Endodermal cell (in vitro differentiated cells): ENCODE results near the gene SLC4A5. TPM values are rescaled to one million over a fixed set of nuclear protein-coding genes. Genes with fewer than 3 reads are reported as not detected.

Experiments
- DNase-seq: peaks from one replicate; pipeline ENCODE4 v3.0.0-alpha.2; 2017
- H3K27ac ChIP-seq: 2 replicates; pipeline ENCODE4 v1.5.1; 2013; ENCODE audit warnings: mild to moderate bottlenecking, low read depth, low read length, moderate library complexity
- H3K27me3 ChIP-seq: 2 replicates; pipeline ENCODE4 v1.6.1; 2013; ENCODE audit warnings: mild to moderate bottlenecking, low read length, moderate library complexity; ENCODE audit not compliant: insufficient read depth, control insufficient read depth, poor library complexity, severe bottlenecking
- H3K36me3 ChIP-seq: 2 replicates; pipeline ENCODE4 v1.7.0; 2013; ENCODE audit warnings: mild to moderate bottlenecking, low read length, moderate library complexity; ENCODE audit not compliant: control insufficient read depth, insufficient read depth
- H3K4me1 ChIP-seq: one replicate; pipeline ENCODE4 v1.7.0; 2013; ENCODE audit warnings: low read length; ENCODE audit not compliant: control insufficient read depth, insufficient read depth
- H3K4me3 ChIP-seq: 2 replicates; pipeline ENCODE4 v1.5.1; 2013; ENCODE audit warnings: mild to moderate bottlenecking, low read length, moderate library complexity
- H3K9ac ChIP-seq: 2 replicates; pipeline ENCODE4 v1.6.1; 2013; ENCODE audit warnings: mild to moderate bottlenecking, low read length, moderate library complexity; ENCODE audit not compliant: poor library complexity, severe bottlenecking; ENCODE audit errors: extremely low read depth
- H3K9me3 ChIP-seq: 2 replicates; pipeline ENCODE4 v1.6.1; 2013; ENCODE audit warnings: mild to moderate bottlenecking, low read length, moderate library complexity; ENCODE audit not compliant: control insufficient read depth
- H3K27ac Mint-ChIP-seq: 2 replicates; pipeline ENCODE4 v1.8.0; 2020; ENCODE audit warnings: mixed read lengths
- H3K27me3 Mint-ChIP-seq: 2 replicates; pipeline ENCODE4 v1.8.0; 2021; ENCODE audit warnings: mild to moderate bottlenecking, mixed read lengths; ENCODE audit not compliant: insufficient read depth
- H3K36me3 Mint-ChIP-seq: 2 replicates; pipeline ENCODE4 v1.8.0; 2020; ENCODE audit warnings: low read depth, mixed read lengths
- H3K4me1 Mint-ChIP-seq: 2 replicates; pipeline ENCODE4 v1.8.0; 2020; ENCODE audit warnings: mixed read lengths
- H3K4me3 Mint-ChIP-seq: 2 replicates; pipeline ENCODE4 v1.8.0; 2020; ENCODE audit warnings: mild to moderate bottlenecking, moderate library complexity, mixed read lengths
- H3K9me3 Mint-ChIP-seq: 2 replicates; pipeline ENCODE4 v1.8.0; 2020; ENCODE audit warnings: mild to moderate bottlenecking, mixed read lengths
- WGBS, 2 experiments: methylation state at CpG; one replicate each; pipeline versions ENCODE4 v1.1.5 to v1.1.7; 2013; ENCODE audit warnings: missing lambda C conversion rate in 2 of 2, mixed read lengths in 1 of 2; ENCODE audit not compliant: insufficient coverage in 1 of 2, insufficient read length in 1 of 2; 5-methylcytosine and 5-hydroxymethylcytosine counted together
- total RNA-seq, 2 donors: library from RNA; stranded (reverse); fragmentation: NEBNext Ultra II Directional in 1 of 2; extraction: Animal tissue kit (Norgen Biotek cat#: 25700) in 1 of 2; gene quantifications; 2 replicates in 1 of 2; 3 replicates in 1 of 2; pipeline ENCODE4 v1.2.1, GENCODE V29; 2021
- TF ChIP-seq, protein P1 (sequence below): fragments of 200-600 bp; sonication (generic); conservative IDR thresholded peaks from 2 replicates; pipeline ENCODE4 v1.5.0; 2021; ENCODE audit warnings: antibody characterized with exemption, mild to moderate bottlenecking

Gene SLC4A5
- total RNA-seq, 2 donors from 2014 or later = 2.5 to 3.7 TPM

DNA sequence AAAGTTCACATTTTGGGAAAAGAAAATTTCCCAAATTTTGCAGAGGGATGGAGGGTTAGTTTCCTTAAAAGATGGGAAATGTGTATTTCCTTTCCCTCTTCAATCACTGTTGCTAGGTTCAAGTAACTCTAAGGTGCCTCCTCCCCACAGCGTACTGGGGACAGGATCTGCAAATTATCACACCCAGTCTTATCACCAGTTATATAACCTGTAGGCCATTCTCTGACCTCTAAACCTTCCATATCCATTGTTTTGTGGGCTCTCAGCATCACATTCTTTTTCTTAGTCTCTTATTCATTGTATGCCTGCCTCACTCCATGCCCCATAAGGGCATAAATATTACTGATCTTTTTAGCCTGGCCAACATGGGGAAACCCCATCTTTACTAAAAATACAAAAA is 148.4 kb downstream of the SLC4A5 start:
- TF ChIP-seq, protein P1, sequence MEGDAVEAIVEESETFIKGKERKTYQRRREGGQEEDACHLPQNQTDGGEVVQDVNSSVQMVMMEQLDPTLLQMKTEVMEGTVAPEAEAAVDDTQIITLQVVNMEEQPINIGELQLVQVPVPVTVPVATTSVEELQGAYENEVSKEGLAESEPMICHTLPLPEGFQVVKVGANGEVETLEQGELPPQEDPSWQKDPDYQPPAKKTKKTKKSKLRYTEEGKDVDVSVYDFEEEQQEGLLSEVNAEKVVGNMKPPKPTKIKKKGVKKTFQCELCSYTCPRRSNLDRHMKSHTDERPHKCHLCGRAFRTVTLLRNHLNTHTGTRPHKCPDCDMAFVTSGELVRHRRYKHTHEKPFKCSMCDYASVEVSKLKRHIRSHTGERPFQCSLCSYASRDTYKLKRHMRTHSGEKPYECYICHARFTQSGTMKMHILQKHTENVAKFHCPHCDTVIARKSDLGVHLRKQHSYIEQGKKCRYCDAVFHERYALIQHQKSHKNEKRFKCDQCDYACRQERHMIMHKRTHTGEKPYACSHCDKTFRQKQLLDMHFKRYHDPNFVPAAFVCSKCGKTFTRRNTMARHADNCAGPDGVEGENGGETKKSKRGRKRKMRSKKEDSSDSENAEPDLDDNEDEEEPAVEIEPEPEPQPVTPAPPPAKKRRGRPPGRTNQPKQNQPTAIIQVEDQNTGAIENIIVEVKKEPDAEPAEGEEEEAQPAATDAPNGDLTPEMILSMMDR = no peak
- no peak overlapping the region for H3K9ac ChIP-seq
- no peaks in the 10 kb centered on the region for H3K9me3 Mint-ChIP-seq
- H3K4me3 Mint-ChIP-seq = no peak overlapping the region
- peaks cover 3% of the 10 kb centered on the region for H3K4me1 ChIP-seq
- no peaks in the 10 kb centered on the region for H3K36me3 ChIP-seq
- 86 to 89% methylated on average over 1 of the region's 1 CpG for WGBS, 2 experiments
- no peak overlapping the region for H3K4me3 ChIP-seq
- H3K27ac Mint-ChIP-seq = no peak overlapping the region
- no peaks in the 10 kb centered on the region for H3K36me3 Mint-ChIP-seq
- no peaks in the 10 kb centered on the region for H3K27me3 ChIP-seq
- H3K4me1 Mint-ChIP-seq = peaks cover 11% of the 10 kb centered on the region
- DNase-seq = peak; percentile 31
- H3K9me3 ChIP-seq = no peaks in the 10 kb centered on the region
- H3K27me3 Mint-ChIP-seq = peaks cover 11% of the 10 kb centered on the region
- H3K27ac ChIP-seq = no peak overlapping the region

DNA sequence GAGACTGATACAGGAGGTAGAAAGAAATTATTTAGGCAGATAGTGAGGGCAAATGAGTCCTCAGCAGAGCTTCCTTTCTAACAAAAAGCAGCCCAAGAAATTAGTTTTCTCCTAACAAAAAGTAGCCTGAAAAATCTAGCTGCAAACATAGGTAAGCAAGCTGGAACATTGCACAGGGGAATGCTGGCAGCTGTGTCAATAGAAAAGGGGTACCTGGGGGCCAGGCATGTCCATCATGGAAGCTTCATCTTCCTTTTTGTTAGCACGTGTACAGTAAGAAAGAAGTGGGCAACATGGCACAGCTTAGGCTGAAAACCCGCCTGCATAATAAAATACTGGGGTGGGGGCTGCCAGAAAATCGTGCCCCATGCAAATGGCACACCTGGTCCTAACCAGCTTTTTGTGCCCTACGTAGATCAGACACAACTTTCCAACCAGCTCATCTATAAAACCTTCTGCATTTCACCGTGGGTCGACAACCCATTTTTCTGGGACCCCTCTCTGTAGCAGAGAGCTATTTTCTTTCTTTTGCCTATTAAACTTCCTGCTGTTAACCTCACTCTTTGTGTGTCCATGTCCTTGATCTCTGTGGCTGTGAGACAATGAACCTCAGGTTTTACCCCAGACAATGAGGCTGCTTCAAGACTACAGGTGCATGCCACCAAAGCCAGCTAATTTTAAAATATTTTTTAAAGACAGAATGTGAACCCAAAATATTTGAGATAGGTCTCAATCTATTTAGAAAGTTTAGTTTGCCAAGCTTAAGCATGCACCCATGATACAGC is 151.4 kb downstream of the SLC4A5 start:
- Mint-ChIP-seq H3K4me1 (peaks cover 12% of the 10 kb centered on the region), H3K9me3 (no peaks in the 10 kb centered on the region), H3K27ac (peak overlapping the region; percentile 44), H3K4me3 (no peak overlapping the region), H3K27me3 (peaks cover under 1% of the 10 kb centered on the region), H3K36me3 (no peaks in the 10 kb centered on the region)
- H3K9ac ChIP-seq = no peak overlapping the region
- no peaks in the 10 kb centered on the region for H3K27me3 ChIP-seq
- H3K9me3 ChIP-seq = no peaks in the 10 kb centered on the region
- 88 to 93% methylated on average over 4 to 6 of the region's 6 CpGs for WGBS, 2 experiments
- peaks cover 3% of the 10 kb centered on the region for H3K4me1 ChIP-seq
- peak; percentile 46 for DNase-seq
- no peak overlapping the region for H3K27ac ChIP-seq
- no peaks in the 10 kb centered on the region for H3K36me3 ChIP-seq
- TF ChIP-seq, protein P1 = no peak
- no peak overlapping the region for H3K4me3 ChIP-seq

DNA sequence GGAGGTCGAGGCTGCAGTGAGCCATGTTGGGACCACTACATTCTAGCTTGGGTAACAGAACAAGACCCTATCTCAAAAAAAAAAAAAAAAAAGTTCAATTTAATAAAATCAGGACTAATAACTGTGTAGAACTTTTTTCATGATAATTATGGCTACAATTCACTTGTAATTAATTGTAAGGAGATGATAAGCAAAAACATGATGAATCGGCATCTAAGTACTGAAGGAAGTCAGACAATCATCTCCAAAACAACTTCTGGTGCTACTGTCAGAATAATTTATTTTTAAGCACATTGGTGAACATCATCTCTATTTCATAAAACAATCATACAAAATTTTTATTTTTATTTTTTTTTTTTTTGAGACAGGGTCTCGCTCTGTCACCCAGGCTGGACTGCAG is 154.5 kb downstream of the SLC4A5 start:
- 97 to 100% methylated on average over 2 to 3 of the region's 3 CpGs for WGBS, 2 experiments
- H3K27me3 Mint-ChIP-seq = no peaks in the 10 kb centered on the region
- no peaks in the 10 kb centered on the region for H3K36me3 ChIP-seq

More for the DNA sequence above, 154.5 kb downstream of the SLC4A5 start:
- H3K4me3 Mint-ChIP-seq = no peak overlapping the region
- Histone ChIP-seq H3K27ac (no peak overlapping the region), H3K9ac (no peak overlapping the region), H3K4me1 (no peaks in the 10 kb centered on the region), H3K9me3 (no peaks in the 10 kb centered on the region), H3K27me3 (no peaks in the 10 kb centered on the region), H3K4me3 (no peak overlapping the region)
- H3K4me1 Mint-ChIP-seq = peaks cover 9% of the 10 kb centered on the region
- H3K36me3 Mint-ChIP-seq = no peaks in the 10 kb centered on the region
- no peak overlapping the region for H3K27ac Mint-ChIP-seq
- DNase-seq = no peak
- TF ChIP-seq, protein P1 = no peak
- no peaks in the 10 kb centered on the region for H3K9me3 Mint-ChIP-seq
